HK-2 (cell line): Measurements from ENCODE around the gene LAMA2.
"Not testable (repeated sequence)": the region's sequence is repeated elsewhere in the genome, so short reads cannot be mapped to it uniquely, and the experiment has no call there.

Experiments used
- DNase-seq: peaks from one replicate; pipeline ENCODE4 v3.0.0-alpha.2; 2018; ENCODE audit not compliant: unreplicated experiment

The LAMA2 gene

DNA sequence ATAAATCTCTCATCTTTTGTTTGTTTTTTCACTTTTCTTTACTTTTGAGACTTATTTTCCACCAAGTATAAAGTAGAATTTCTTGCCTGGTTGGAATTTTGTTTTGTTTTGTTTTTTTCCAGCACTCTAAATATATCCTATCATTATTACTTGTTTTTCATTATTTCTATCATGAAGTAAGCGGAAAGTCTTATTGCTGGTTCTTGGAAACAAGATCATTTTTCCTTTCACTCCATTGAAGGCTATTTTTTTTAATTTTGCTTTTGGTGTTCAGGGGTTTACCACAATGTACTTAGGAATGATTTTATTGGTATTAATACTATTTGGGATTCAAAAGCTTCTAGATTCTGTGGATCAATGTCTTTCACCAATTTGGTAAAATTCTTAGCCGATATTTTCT, 190.1 kb downstream of the LAMA2 start:
- DNase-seq, result no peak

DNA sequence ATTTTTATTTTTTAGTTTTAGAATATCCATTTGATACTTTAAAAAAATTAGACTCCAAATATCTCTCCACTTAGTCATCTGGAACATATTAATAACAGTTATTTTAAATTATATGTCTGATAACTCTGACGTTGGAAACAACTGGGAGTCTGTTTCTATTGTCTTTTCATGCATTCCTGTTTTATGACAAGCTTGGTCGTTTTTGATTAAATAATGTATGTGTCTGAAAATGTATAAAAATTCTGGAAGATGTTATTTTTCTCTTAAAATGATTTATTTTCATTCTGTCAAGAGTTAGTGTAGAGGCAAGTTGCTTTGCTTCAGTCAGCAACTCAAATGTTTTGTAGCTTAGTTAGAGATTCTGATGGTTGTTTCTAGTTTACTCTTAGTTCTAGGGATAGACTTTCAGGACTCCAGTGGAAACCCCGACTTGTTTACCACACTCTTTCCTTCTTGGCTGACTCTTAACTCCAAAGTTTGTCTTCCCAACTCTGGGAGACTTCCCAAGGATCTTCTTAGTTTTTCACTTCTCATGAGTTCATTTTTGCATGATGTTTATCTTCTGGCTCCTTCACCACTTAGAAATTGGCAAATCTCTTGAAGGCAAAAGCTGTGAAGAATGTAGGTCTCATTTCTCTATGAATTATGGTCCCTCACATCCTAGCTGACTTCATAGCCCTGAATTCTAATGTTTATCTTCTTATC, 190.9 kb downstream of the LAMA2 start:
- no peak for DNase-seq

DNA sequence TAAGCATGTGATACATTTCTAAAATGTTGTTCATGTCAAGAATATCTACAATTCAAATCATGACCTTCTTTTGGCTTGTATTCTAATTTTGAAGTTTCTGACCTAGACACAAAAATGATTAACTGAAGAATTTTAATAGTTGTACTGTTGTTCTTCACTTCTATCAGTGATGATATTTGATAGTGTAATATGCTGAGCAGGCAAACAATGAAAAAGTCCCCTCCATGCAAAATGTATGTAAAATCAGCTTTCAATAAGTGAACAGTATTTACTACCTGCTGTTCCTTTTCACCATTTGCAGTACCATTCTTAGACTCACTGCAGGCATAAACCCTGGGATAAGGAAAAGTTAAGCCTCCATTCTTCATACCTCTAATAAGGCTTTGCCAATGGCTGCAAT, 201.5 kb downstream of the LAMA2 start:
- DNase-seq, result no peak

DNA sequence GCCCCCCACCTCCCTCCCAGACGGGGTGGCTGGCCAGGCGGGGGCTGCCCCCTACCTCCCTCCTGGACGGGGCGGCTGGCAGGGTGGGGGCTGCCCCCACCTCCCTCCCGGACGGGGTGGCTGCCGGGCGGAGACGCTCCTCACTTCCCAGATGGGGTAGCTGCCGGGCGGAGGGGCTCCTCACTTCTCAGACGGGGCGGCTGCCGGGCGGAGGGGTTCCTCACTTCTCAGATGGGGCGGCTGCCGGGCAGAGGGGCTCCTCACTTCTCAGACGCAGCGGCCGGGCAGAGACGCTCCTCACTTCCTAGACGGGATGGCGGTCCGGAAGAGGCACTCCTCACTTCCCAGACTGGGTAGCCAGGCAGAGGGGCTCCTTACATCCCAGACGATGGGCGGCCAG, 205.5 kb downstream of the LAMA2 start:
- DNase-seq, result not testable (repeated sequence)

DNA sequence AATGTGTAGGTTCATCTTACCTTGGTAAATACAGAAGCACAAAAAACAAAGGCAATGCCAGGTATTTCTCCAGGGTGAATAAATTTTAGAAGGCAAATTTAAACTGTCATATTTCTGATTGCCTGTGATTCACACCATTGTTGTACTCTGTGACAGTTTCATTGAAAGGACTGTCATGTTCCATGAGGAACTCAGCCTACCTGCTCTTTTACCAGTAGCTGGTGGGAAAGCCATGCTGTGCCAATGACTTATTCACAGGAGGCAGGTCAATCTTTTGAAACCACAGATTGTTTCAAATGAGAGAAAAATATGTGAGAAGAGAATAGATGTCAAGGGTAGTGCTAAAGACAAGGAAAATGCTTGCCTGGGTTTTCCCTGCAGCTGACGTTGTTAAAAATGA, 206.4 kb downstream of the LAMA2 start:
- no peak for DNase-seq

DNA sequence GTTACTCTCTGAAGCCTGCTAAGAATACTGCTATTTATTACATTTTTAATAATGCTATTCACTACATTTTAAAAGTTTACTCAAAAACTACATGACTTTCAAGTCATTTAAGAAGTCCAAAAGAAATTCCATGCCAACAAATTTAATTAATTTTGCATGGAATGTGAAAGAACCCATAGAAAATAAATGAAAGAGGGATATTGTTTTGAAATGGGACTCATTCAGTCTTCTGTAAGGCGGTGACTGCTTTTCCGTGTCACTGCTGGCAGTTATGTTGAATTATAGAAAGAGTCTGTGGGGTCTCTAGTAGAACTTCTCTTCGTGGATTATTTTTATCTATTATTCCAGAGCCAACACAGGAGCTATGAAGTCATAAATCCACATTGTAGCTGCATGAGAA, 211.2 kb downstream of the LAMA2 start:
- no peak for DNase-seq

DNA sequence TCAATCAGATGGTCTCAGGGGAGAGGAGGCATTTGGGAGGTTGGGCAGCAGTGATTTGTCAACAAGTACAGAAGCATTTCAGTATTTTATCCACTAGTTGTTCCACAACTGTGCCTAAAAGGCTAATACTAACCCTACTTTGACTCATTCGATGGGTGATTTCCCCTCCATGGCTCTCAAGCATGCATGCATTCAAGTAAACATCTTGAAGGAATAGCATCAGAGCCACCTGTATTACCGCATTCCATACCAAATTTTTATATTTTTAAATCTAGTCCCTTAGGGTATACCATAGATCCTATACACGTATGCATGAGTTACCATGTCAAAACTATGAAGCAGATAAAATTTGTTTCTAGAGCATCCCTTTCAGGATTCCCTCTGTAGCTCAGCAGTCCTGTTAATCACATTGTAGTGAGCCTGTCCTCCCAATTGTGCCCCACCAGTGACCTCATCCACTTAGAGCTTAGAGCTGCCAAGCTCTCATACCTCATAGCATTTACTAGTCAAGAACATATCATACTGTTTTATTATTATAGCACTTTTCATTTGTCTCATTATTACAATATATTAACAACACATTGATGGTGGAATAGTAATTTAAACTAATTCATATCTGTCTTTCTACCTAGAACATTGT, 213.8 kb downstream of the LAMA2 start:
- DNase-seq, result no peak

DNA sequence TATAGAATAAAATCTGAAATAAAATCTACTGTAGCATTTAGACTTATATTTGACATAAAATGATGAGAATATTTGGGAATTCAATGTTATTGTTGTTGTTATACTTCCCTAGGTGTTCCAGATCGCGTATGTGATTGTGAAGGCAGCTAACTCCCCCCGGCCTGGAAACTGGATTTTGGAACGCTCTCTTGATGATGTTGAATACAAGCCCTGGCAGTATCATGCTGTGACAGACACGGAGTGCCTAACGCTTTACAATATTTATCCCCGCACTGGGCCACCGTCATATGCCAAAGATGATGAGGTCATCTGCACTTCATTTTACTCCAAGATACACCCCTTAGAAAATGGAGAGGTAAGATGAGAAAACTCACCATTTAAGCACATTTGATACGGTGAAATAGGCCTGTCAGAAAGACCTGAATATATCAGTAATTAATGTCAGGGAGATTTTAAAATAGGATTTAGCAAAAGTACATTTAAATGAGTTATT, 215.2 kb downstream of the LAMA2 start:
- DNase-seq, result no peak

DNA sequence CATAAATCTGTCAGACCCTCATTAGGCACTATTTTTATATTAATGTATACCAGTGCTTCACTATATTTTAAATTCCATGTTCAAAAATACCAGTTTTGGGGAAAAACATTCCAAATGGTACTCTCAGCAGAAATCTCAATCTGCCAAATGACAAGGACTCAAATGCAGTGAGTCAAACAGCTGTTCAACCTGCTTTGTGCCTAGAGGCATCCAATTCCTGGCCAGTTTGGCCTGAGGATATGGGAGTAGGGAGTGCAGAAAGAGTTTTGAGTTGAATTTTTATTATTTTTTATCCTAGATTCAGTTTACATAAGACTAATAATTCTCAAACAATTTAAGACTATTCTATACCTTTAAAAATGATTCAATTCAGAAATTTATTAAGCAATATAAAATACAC, 216.8 kb downstream of the LAMA2 start:
- no peak for DNase-seq

DNA sequence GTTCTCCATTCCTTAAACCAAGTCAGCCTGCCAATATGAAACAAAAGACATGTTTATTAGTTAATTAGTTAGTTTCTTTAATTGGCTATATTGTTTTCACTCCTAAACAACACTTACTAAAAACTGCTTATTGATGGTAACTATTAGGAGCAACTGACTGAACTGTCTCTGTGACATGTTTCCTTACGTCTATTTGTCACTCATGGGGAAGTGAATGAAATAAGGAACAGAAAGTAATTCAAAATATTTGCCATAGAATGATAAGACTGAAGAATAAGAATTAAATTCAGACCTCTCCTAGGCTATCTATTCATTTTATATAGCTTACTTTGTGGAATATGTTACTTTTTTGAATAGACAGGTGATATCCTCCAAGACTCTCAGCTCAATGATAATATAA, 217.2 kb downstream of the LAMA2 start:
- DNase-seq, result no peak

DNA sequence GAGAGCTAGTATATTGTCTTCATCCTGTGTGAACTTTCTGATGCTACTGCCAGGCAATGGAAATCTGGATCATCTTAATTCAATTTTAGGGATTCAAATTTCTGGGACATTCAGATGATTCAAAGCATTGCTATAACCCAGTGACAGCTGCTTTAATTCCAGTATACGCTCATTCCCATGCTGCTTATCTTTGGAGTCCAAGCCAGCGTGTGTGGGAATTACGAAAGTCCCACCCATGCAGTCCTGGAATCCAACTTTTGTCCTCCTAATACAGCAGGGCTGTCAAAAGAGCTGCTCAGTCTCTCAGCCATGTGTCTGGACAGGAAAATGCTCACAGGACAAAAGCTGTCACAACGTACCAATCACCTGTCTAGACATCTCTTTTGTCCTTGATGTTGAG, 219.8 kb downstream of the LAMA2 start:
- no peak for DNase-seq

DNA sequence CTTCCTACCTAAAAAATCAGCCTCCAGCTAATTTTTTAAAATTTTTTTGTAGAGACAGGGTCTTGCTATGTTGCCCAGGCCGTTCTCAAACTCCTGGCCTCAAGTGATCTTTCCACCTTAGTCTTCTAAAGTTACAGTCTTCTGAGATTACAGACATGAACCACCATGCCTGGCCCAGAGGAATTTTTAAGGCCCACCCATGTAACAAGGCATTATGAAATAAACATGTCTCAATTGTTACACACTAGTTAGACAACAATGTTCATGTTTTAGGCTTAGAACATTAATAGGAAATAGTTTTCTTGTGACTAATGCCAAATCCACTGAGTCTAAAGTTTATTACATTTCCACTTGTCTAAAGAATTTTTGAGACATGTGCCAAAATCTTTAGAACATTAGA, 221.2 kb downstream of the LAMA2 start:
- no peak for DNase-seq

DNA sequence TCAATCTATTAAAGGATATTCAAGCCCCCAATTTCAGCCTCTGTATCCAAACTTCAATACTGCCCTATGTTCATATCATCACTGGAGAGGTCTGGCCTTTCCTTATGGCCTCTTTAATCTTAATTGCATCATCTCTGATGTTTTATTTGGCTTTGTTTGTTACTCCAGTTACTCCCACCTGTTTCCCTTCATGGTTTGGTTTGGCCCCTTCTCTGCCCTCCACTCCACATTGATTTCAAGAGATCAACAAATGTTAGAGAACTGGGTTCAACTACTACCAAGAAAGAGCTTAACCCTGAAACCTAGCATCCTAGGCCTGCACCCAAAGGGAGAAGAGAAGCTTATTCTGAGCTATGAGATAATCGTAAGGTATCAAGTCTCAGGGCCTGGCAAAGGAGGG, 221.6 kb downstream of the LAMA2 start:
- no peak for DNase-seq

DNA sequence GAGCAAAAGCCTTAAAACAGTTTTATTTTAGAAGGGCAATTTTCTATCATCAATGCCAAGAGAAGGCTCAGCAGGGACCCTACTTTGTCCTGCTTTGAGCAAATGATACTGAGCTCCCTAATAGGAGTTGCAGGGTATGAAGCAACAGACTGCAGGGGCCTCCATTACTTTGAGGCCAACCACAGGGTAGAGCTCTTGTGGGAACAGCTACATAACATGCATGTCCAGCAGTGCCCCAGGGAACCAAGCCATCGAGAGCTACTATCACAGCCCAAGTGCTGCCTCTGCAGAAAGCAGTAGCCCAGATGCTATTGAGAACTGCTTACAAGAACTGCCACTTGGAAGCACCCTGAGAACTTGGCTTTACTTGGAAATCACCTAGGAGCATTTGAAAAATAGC, 222.1 kb downstream of the LAMA2 start:
- DNase-seq, result no peak

DNA sequence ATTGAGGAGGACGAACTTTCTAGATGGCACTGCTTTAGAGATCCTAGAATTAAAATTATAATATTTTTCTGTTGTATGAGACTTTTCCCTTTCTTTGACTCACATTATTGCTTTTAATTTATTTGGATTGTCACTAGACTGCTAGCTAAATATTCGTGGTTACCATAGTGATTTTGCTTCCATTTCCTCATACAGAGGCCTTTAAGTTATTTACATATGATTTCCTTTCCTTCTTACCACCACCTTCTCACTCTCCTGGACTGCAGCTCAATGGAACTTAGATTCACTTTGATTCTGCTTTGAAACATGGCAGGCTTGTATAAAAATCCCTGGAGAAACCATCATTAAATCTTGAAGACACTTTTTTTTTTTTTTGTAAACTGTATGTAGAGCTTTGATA, 222.9 kb downstream of the LAMA2 start:
- no peak for DNase-seq

DNA sequence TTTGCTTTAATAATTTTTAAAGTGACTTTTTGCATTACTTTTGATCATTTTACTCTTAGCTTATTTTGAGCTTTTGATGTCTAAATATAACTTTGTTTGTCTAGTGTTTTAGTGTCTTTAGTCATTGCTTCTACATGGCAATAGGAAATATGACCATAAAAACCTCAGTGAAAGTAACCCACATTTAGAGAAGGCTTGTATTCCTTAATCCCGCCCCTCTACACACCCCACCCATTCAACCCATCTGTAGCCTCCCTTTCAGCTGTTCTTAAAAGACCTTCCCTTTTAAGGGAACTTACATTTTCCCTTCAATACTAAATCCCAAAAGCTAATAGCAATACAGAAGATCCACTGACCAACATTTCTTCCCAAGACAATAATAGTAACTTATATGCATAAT, 225.4 kb downstream of the LAMA2 start:
- DNase-seq, result no peak

DNA sequence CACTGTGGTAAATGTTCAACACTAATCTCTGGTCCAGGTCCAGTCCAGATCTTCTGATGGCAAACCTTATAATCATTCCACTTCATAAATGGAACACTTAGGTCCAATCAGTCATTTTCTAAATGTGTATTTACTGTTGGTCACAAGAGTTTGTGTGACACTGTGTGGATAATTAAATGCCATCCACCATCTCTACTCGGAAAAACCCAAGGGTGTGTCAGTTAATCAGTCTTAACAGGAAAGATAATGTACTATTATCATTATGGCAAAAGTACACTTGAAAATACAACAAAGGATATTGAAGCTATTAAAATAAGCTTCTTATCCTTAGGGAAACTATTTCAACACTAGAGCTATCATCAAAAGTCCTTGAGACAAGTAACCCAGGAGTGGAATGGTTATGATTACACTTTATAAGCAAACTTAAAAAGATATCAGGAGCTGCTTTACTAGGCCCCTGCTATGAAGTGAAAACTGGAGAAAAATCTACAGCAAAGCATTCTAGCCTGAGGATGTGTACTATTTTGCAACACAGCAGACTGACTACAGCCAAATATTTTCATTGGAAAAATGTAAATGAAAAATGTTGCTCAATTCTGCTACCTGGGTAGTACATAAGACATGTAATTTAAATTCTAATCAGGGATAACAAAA, 227.9 kb downstream of the LAMA2 start:
- no peak for DNase-seq

DNA sequence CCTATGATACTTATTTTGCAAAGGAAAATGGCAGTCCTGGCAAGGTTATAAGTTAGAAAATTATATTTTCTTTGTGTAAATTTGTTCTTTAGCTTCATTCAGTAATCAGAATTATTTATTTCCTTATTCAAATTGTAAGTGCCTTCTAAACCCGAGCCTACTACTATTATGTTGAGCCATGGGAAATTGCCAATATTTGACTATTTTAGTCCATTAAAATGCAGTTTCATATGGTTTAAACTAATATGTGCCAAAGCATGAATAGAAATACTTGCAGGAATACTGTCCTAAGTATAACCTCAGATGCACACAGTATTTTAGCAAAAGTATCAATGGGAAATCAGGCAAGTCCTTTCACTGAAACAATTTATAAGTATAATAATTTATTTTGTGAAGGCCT, 228.4 kb downstream of the LAMA2 start:
- no peak for DNase-seq

DNA sequence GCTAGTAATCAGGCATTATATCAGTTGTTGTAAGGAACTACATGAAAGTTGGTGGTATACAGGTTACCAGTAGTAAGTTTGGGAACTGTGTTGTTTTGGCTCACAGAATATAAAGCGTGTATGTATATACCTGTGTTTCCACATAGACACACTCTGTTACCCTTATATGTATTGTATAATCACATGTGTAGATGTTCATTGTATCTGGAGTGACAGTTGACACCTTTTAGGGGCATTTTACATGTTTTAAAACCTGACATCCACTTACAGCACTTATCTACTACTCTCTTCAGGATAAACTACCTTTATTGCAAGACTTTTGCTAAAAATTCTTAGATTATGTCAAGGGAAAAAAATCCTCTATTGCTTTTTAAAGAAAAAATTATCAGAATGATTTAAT, 228.9 kb downstream of the LAMA2 start:
- DNase-seq, result no peak

DNA sequence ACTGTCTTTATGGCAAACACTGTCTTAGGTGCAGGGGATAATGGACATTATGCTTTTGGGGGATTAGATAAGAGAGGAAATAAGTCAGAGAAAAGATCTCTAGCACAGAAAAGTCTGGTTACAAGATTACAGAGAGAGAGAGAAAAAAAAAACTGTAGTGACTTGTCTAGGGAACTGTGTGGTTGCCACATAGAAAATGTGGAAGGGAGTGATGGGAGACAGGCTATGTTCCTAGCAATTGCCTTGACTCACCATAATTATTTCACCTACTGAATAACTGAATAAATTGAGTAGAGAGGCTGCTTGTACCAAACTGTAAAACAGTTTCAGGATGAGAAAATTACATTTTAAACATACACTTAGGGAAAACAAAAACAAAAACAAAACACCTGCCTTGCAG, 229.7 kb downstream of the LAMA2 start:
- no peak for DNase-seq

DNA sequence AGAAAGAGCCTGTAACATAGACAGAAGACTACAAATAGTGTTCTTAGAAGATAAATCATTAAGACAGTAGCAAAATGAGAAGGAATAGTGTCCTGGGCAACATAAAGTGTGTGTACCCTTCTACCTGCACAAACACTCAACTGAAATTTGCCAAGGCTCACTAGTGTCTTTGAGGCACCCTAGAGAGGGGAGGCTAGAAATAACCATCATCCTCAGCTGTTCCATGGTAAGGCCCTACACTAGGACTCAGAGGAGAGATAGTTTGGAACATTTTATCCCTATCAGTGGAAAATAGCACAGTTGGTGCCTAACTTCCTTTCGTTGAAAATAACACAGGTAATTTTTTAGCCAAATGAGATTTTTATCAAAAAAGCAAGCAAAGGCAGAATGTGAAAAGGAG, 230.7 kb downstream of the LAMA2 start:
- DNase-seq, result no peak

DNA sequence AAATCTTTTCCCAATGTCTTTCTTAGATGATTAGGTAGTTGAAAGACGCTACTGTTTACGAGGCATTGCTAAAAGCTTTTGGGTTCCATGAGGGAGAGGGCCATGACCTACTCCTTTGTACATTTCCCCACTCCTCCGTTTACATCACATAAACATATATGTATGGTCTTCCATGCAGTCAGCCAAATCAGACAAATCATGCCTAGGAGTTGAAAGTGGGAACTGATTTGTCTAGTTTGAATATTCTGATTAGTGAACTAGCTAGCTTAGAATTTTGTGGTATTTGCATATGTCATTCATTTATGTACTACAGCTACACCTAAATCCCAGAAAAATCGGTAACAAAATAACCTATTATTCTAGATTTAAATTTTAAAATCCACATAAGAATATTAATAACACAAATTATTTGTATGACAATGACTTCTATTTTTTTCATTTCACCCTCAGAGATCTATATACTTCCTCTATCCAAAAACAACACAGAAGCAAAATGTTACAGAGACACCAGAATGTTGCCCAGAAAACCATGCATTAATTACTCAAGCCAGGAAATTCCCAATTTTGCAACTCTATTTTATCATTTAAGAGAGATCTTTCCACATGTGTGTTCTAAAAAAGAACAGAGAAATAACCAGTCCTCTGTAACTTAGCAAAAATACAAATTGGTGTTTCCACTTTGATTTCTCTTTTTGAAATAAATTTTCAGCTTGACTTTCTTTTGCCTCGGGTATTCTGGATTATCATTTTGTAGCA, 231.9 kb downstream of the LAMA2 start:
- DNase-seq, result no peak

DNA sequence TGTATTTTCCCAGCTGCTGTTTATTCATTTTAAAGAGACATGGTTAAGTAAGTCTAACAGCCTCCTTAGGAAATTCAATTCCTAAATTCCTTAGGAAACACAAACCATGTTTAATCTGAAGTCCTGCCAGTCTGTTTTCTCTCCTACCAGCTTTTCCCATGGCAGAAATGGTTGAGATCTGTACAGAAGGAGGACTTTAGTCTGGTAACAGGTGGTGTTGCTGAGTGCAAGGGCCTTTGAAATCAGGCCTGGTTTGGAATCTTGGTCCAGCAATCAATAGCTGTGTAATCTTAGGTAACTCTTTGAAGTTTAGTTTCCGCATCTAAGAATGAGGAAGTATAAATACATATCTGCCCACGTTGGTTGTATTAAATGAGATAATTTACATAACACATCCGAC, 232.5 kb downstream of the LAMA2 start:
- no peak for DNase-seq
